Astrocyte (in vitro differentiated cells and primary cell): ENCODE measurements around the gene SHISA3.

ENCODE experiments used
- CTCF ChIP-seq: IDR thresholded peaks from 2 replicates; pipeline ENCODE4 v1.5.1; 2011; ENCODE audit warnings: low read depth, mild to moderate bottlenecking, inconsistent platforms, low read length, moderate library complexity; ENCODE audit not compliant: insufficient read depth
- EZH2 ChIP-seq: IDR thresholded peaks from 2 replicates; pipeline ENCODE4 v1.6.1; 2012; ENCODE audit warnings: mild to moderate bottlenecking, low read length, inconsistent platforms; ENCODE audit not compliant: insufficient read depth

GRCh38 chr4:42363614-42364013 lies 33.7 kb upstream of the SHISA3 start:
- no peak for TF ChIP-seq CTCF
- no peak for TF ChIP-seq EZH2
